Right ventricle myocardium inferior (tissue), 1 donor: ENCODE data around the gene GATA6. TPM values are rescaled to one million over a fixed set of nuclear protein-coding genes. Genes with fewer than 3 reads are reported as not detected.
A peak's percentile ranks its signal among the peaks of the same experiment; 100 is the strongest.
"Not testable (repeated sequence)": the region's sequence is repeated elsewhere in the genome, so short reads cannot be mapped to it uniquely, and the experiment has no call there.

ENCODE experiments used
- ATAC-seq: fragments of 200-7000 bp; cut with Tn5 transposase; one replicate; pipeline ENCODE4 v1.9.1; 2020; ENCODE audit warnings: mild to moderate bottlenecking, moderate library complexity
- DNase-seq: peaks from one replicate; pipeline ENCODE4 v3.0.0; 2021; ENCODE audit errors: missing footprints
- intact Hi-C: fragments of 100-400 bp; cut with DNase I; formaldehyde crosslinking; loops from one replicate; pipeline ENCODE4 v1.11.0; 2022
- total RNA-seq: library from RNA; stranded (reverse); fragmentation: NEBNext Ultra II Directional; extraction: Animal tissue kit (Norgen Biotek cat#: 25700); gene quantifications from one replicate; pipeline ENCODE4 v1.2.1, GENCODE V29; 2021
- donor health status: DM: no; HTN: yes; CAD: no; lungs with severe emphysema.

Gene GATA6
- total RNA-seq, 1 donor from 2014 or later, result 56.3 TPM

- no peak for ATAC-seq
- intact Hi-C loops, result no loop called here
- no peak for DNase-seq
Observed at GRCh38 chr18:22195052-22195451, 25.7 kb downstream of the GATA6 start.

- ATAC-seq, intact Hi-C loops, DNase-seq: not testable (repeated sequence)
Observed at GRCh38 chr18:22196943-22197342, 27.6 kb downstream of the GATA6 start.

GRCh38 chr18:22197668-22198067 lies 28.3 kb downstream of the GATA6 start:
- intact Hi-C loops, result no loop called here
- no peak for ATAC-seq
- DNase-seq, result no peak

- intact Hi-C loops, result no loop called here
- DNase-seq, result no peak
- no peak for ATAC-seq
Observed at GRCh38 chr18:22198163-22198562, 28.8 kb downstream of the GATA6 start.

GRCh38 chr18:22199005-22199404 lies 29.6 kb downstream of the GATA6 start:
- DNase-seq (no peak), ATAC-seq (no peak)
- intact Hi-C loops, result no loop called here

GRCh38 chr18:22200611-22201225 lies 31.3 kb downstream of the GATA6 start:
- intact Hi-C loops, result no loop called here
- ATAC-seq (peak; percentile 59), DNase-seq (no peak)

- DNase-seq, result no peak
- intact Hi-C loops, result no loop called here
- ATAC-seq, result no peak
Observed at GRCh38 chr18:22203035-22203434, 33.6 kb downstream of the GATA6 start.

- ATAC-seq (no peak), DNase-seq (no peak)
- intact Hi-C loops, result no loop called here
Observed at GRCh38 chr18:22203536-22204213, 34.3 kb downstream of the GATA6 start.

GRCh38 chr18:22204214-22204536 lies 34.8 kb downstream of the GATA6 start:
- intact Hi-C loops, result no loop called here
- DNase-seq (no peak), ATAC-seq (no peak)

- intact Hi-C loops, result no loop called here
- DNase-seq (no peak), ATAC-seq (no peak)
Observed at GRCh38 chr18:22204996-22205395, 35.6 kb downstream of the GATA6 start.

GRCh38 chr18:22207021-22207758 lies 37.8 kb downstream of the GATA6 start:
- DNase-seq (no peak), ATAC-seq (peak; percentile 76)
- intact Hi-C loops, result loop anchor here (2.0 kb wide), 1 partner anchor 60 kb away; no protein-coding TSS in a partner anchor

GRCh38 chr18:22210311-22210754 lies 40.9 kb downstream of the GATA6 start:
- peak; percentile 2 for ATAC-seq
- DNase-seq, result no peak
- intact Hi-C loops, result no loop called here

GRCh38 chr18:22211657-22212056 lies 42.3 kb downstream of the GATA6 start:
- no peak for ATAC-seq
- intact Hi-C loops, result no loop called here
- no peak for DNase-seq

- no peak for DNase-seq
- intact Hi-C loops, result no loop called here
- ATAC-seq, result peak; percentile 73
Observed at GRCh38 chr18:22213333-22213973, 44.1 kb downstream of the GATA6 start.

GRCh38 chr18:22214731-22215528 lies 45.5 kb downstream of the GATA6 start:
- intact Hi-C loops, result no loop called here
- peak; percentile 6 for ATAC-seq
- no peak for DNase-seq

- DNase-seq (no peak), ATAC-seq (no peak)
- intact Hi-C loops, result no loop called here
Observed at GRCh38 chr18:22218835-22219234, 49.4 kb downstream of the GATA6 start.

GRCh38 chr18:22219568-22220355 lies 50.4 kb downstream of the GATA6 start:
- DNase-seq, result no peak
- intact Hi-C loops, result no loop called here
- no peak for ATAC-seq

- DNase-seq, ATAC-seq, intact Hi-C loops: not testable (repeated sequence)
Observed at GRCh38 chr18:22220585-22220984, 51.2 kb downstream of the GATA6 start.
